ACC112 (cell line): ENCODE results near the gene TMEM87B.
A peak's percentile ranks its signal among the peaks of the same experiment; 100 is the strongest.

Experiments
- H2AFZ ChIP-seq: fragments of 200-600 bp; sonication (generic); one replicate; pipeline ENCODE4 v1.6.0; 2017; ENCODE audit warnings: antibody characterized with exemption, low read length; ENCODE audit not compliant: unreplicated experiment
- H3K27ac ChIP-seq: fragments of 200-600 bp; sonication (generic); 2 replicates; pipeline ENCODE4 v1.5.1; 2014; ENCODE audit warnings: low read depth, mild to moderate bottlenecking, antibody characterized with exemption, low read length, moderate library complexity
- H3K27me3 ChIP-seq: fragments of 200-600 bp; sonication (generic); 2 replicates; pipeline ENCODE4 v1.6.1; 2014; ENCODE audit warnings: mild to moderate bottlenecking, antibody characterized with exemption, low read length, moderate library complexity, mixed read lengths; ENCODE audit not compliant: insufficient read depth
- H3K36me3 ChIP-seq: fragments of 200-600 bp; sonication (generic); 2 replicates; pipeline ENCODE4 v1.6.1; 2016; ENCODE audit warnings: mild to moderate bottlenecking, antibody characterized with exemption, low read length, moderate library complexity, mixed read lengths; ENCODE audit not compliant: insufficient read depth
- H3K4me1 ChIP-seq: fragments of 200-600 bp; sonication (generic); one replicate; pipeline ENCODE4 v1.6.1; 2016; ENCODE audit warnings: low read length, mixed read lengths; ENCODE audit not compliant: insufficient read depth, unreplicated experiment, control insufficient read depth
- H3K4me3 ChIP-seq: fragments of 200-600 bp; sonication (generic); 2 replicates; pipeline ENCODE4 v1.5.1; 2014; ENCODE audit warnings: mild to moderate bottlenecking, low read depth, low read length
- H3K79me2 ChIP-seq: fragments of 200-600 bp; sonication (generic); one replicate; pipeline ENCODE4 v1.6.0; 2016; ENCODE audit warnings: low read length; ENCODE audit not compliant: control insufficient read depth, unreplicated experiment, insufficient read depth

Gene TMEM87B

DNA sequence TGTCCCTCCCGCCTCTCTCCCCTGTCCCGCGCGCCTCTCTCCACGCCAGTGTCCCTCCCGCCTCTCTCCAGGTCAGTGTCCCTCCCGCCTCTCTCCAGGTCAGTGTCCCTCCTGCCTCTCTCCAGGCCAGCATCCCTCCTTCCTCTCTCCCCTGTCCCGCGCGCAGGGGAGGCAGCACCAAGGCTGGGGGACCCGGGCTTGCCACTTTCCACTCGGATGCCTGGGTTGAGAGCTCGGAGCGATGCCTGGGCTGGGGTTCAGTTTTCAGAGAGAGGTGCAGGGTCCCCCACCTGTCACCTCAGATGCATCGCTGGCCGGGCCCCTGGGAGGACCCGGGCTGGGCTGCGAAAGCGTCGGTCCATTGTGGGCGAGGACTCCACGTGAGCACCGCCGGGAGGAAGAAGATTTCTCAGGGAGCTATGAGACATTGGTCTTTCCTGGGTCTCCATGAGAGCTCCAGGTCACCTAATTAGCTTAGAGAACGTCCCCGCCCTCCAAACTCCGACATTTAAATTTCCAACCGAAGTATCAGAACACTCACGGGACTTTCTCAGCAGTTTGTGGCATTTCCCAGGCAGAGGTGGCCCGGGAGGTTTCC lies 85.2 kb downstream of the TMEM87B start:
- Histone ChIP-seq H3K4me1 (peaks cover 7% of the 10 kb centered on the region), H3K27ac (no peak overlapping the region), H3K79me2 (peaks cover 9% of the 10 kb centered on the region), H2AFZ (no peak overlapping the region), H3K27me3 (no peaks in the 10 kb centered on the region), H3K4me3 (peak overlapping the region; percentile 58), H3K36me3 (no peaks in the 10 kb centered on the region; the same call in 1 of the 2 replicates)

- no peak overlapping the region; the same call in 1 of the 2 replicates for H3K4me3 ChIP-seq
- H3K4me1 ChIP-seq = peaks cover 10% of the 10 kb centered on the region
- H3K36me3 ChIP-seq = no peaks in the 10 kb centered on the region; the same call in 1 of the 2 replicates
- peaks cover 9% of the 10 kb centered on the region for H3K79me2 ChIP-seq
- no peaks in the 10 kb centered on the region for H3K27me3 ChIP-seq
- no peak overlapping the region for H3K27ac ChIP-seq
- no peak overlapping the region for H2AFZ ChIP-seq
Observed at GRCh38 chr2:112140899-112141625, 86.0 kb downstream of the TMEM87B start.

DNA sequence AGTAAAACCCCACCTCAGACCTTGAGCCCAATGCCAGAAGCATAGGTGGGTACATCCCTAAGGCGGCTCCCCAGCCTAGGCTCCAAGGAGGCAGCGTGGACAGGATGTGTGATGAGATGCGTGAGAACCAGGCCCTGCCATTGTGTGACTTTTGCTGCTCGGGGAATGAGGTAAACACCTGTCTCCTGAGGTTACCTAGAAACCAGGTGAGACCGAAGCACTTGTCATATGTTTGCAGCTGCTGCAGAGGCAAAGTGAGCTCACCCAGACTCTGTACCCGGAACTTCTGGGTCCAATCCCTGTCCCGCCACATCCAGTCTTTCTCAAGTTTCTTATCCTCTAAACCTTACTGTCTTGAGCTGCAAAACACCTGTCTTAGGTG lies 86.5 kb downstream of the TMEM87B start:
- Histone ChIP-seq H2AFZ (no peak overlapping the region), H3K4me3 (no peak overlapping the region), H3K79me2 (peaks cover 9% of the 10 kb centered on the region), H3K36me3 (no peaks in the 10 kb centered on the region; the same call in 1 of the 2 replicates), H3K27me3 (no peaks in the 10 kb centered on the region), H3K27ac (no peak overlapping the region), H3K4me1 (peaks cover 11% of the 10 kb centered on the region)

- Histone ChIP-seq H3K27me3 (no peaks in the 10 kb centered on the region), H3K79me2 (peaks cover 9% of the 10 kb centered on the region), H3K36me3 (no peaks in the 10 kb centered on the region; the same call in 1 of the 2 replicates), H3K27ac (no peak overlapping the region), H2AFZ (no peak overlapping the region), H3K4me1 (peaks cover 15% of the 10 kb centered on the region), H3K4me3 (no peak overlapping the region)
Observed at GRCh38 chr2:112142525-112143078, 87.5 kb downstream of the TMEM87B start.

- Histone ChIP-seq H3K4me1 (peaks cover 19% of the 10 kb centered on the region), H3K27me3 (no peaks in the 10 kb centered on the region), H3K36me3 (no peaks in the 10 kb centered on the region; the same call in 1 of the 2 replicates), H2AFZ (no peak overlapping the region), H3K4me3 (no peak overlapping the region), H3K79me2 (peaks cover 6% of the 10 kb centered on the region), H3K27ac (no peak overlapping the region)
Observed at GRCh38 chr2:112143150-112143549, 88.1 kb downstream of the TMEM87B start.

DNA sequence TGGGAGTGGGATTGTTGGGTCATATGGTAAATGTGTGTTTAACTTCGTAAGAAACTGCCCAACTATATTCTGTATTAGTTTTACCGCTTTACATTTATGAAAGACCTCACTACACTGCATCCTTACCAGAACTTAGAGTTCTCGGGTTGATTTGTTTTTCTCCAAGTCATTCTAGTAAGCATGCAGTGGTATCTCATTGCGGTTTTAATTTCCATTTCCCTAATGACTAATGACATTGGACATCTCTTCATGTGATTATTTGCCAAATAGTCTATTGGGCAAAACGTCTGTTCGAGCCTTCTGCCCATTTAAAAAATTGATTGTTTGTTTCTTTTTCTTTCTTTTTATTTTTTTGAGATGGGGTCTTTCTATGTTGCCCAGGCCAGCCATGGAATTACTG lies 89.9 kb downstream of the TMEM87B start:
- H3K27me3 ChIP-seq = no peaks in the 10 kb centered on the region
- H3K4me1 ChIP-seq = peaks cover 38% of the 10 kb centered on the region
- no peak overlapping the region for H3K4me3 ChIP-seq
- peaks cover 13% of the 10 kb centered on the region for H3K79me2 ChIP-seq
- H3K27ac ChIP-seq = peak overlapping the region; percentile 51
- H2AFZ ChIP-seq = no peak overlapping the region
- H3K36me3 ChIP-seq = no peaks in the 10 kb centered on the region; the same call in 1 of the 2 replicates

- Histone ChIP-seq H2AFZ (peak overlapping the region; percentile 72), H3K27ac (peak overlapping the region; percentile 96), H3K4me1 (peaks cover 52% of the 10 kb centered on the region), H3K27me3 (no peaks in the 10 kb centered on the region), H3K4me3 (peak overlapping the region; percentile 24; the same call in 1 of the 2 replicates), H3K79me2 (peaks cover 8% of the 10 kb centered on the region), H3K36me3 (no peaks in the 10 kb centered on the region)
Observed at GRCh38 chr2:112147382-112148168, 92.5 kb downstream of the TMEM87B start.

DNA sequence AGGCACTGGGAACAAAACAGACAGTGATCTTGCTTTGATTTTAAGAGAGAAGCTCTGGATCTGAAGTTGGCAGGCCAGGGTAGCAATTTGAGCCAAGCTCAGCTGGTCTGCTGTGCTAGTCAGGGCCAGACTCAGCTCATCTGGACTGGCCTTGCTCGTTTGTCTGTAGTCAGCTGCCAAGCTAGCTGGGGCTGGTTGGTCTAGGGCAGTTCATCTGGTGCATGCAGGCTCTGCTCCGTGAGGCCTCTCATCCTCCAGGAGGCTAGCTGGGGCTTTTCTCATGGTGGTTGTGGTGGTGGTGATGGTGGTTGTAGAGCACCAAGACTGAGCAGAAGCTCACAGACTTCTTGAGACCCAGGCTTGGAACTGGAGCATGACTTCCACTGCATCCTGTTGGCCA lies 93.4 kb downstream of the TMEM87B start:
- Histone ChIP-seq H3K36me3 (0 out of 2 replicates have a peak, but pooled peaks cover 2% of the 10 kb centered on the region), H3K4me1 (peaks cover 55% of the 10 kb centered on the region), H3K79me2 (peaks cover 8% of the 10 kb centered on the region), H3K4me3 (no peak overlapping the region), H2AFZ (no peak overlapping the region), H3K27me3 (no peaks in the 10 kb centered on the region), H3K27ac (peak overlapping the region; percentile 96)

GRCh38 chr2:112149194-112149593 lies 94.1 kb downstream of the TMEM87B start:
- Histone ChIP-seq H3K4me1 (peaks cover 56% of the 10 kb centered on the region), H3K27ac (peak overlapping the region; percentile 96), H3K36me3 (0 out of 2 replicates have a peak, but pooled peaks cover 6% of the 10 kb centered on the region), H3K27me3 (no peaks in the 10 kb centered on the region), H2AFZ (no peak overlapping the region), H3K4me3 (no peak overlapping the region), H3K79me2 (peaks cover 8% of the 10 kb centered on the region)

DNA sequence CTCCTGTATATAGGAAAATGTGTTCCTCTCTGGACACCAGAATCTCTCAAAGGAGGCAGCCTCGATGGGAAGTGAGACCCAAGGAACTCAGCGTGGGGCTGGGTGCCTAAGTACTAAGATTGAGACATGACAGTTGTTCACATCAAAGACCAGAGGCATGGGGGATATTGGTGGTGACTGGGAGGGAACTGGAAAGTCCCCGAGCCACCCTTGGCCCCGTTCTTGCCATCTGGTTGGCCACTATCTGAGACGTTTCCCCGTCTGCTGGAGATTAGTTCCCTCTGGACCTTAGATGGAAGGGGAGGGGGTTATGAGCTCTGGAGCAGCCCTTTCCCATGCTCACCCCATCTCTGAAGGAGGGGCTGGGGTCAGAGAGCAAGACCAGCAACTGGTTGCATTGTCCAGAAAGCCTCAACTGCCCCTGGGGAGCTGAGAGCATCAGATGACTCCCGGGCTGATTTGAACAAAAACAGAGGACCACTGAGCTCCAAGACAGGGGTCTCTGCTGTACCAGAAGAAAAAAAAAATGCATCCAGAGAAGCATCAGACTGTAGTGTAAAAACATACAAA lies 94.9 kb downstream of the TMEM87B start:
- H3K27ac ChIP-seq = peak overlapping the region; percentile 96
- H2AFZ ChIP-seq = peak overlapping the region; percentile 12
- peaks cover 8% of the 10 kb centered on the region for H3K79me2 ChIP-seq
- H3K4me1 ChIP-seq = peaks cover 56% of the 10 kb centered on the region
- no peaks in the 10 kb centered on the region for H3K27me3 ChIP-seq
- peak overlapping the region; percentile 16; the same call in 1 of the 2 replicates for H3K4me3 ChIP-seq
- H3K36me3 ChIP-seq = 0 out of 2 replicates have a peak, but pooled peaks cover 6% of the 10 kb centered on the region
